DOHH2 (cell line): ENCODE results near the gene UNC13B.

Experiments
- EZH2phosphoT487 ChIP-seq: fragments of 200-600 bp; sonication (generic); IDR thresholded peaks from 2 replicates; pipeline ENCODE4 v1.6.1; 2017; ENCODE audit warnings: borderline replicate concordance, mild to moderate bottlenecking, antibody characterized with exemption, low read length, moderate library complexity, mixed read lengths
- TF ChIP-seq, protein P1 (sequence below): fragments of 200-600 bp; sonication (generic); IDR thresholded peaks from one replicate; pipeline ENCODE4 v1.5.1; 2014; ENCODE audit warnings: antibody characterized with exemption, mild to moderate bottlenecking, low read depth, low read length; ENCODE audit not compliant: poor library complexity, severe bottlenecking

DNA sequence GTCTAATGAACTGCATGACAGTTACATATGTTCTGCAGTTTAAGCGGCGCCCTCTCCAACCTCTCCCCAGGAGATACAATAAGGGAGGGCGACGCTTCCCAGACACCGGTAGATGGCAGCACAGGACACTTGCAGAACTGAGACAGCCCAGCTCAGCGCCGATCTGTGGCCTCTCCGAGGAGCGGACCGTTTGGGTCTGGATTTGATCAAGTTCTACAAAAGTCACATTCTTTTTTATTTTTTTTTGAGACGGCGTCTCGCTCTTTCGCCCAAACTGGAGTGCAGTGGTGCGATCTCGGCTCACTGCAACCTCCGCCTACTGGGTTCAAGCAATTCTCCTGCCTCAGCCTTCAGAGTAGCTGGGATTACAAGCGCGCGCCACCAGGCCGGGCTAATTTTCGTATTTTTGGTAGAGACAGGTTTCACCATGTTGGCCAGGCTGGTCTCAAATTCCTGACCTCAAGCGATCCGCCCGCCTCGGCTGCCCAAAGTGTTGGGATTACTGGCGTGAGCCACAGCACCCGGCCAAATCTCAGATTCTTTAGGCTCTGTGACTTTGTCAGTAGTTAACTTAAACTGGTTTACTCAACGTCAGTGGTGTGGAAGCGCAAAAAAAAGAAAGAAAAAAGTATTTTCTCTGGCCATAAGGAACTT, 44.8 kb upstream of the UNC13B start:
- TF ChIP-seq, protein P1, sequence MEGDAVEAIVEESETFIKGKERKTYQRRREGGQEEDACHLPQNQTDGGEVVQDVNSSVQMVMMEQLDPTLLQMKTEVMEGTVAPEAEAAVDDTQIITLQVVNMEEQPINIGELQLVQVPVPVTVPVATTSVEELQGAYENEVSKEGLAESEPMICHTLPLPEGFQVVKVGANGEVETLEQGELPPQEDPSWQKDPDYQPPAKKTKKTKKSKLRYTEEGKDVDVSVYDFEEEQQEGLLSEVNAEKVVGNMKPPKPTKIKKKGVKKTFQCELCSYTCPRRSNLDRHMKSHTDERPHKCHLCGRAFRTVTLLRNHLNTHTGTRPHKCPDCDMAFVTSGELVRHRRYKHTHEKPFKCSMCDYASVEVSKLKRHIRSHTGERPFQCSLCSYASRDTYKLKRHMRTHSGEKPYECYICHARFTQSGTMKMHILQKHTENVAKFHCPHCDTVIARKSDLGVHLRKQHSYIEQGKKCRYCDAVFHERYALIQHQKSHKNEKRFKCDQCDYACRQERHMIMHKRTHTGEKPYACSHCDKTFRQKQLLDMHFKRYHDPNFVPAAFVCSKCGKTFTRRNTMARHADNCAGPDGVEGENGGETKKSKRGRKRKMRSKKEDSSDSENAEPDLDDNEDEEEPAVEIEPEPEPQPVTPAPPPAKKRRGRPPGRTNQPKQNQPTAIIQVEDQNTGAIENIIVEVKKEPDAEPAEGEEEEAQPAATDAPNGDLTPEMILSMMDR = peak; percentile 88
- TF ChIP-seq EZH2phosphoT487 = no peak
